ENCODE results near the gene SCN2B. TPM values are rescaled to one million over a fixed set of nuclear protein-coding genes. Genes with fewer than 3 reads are reported as not detected.

SCN2B gene
- total RNA-seq, 2 experiments from 2014 or later, result 0.06 to 0.10 TPM

- Histone ChIP-seq H3K9me2 (ENCODE audit: insufficient read depth, low read length) (no peaks in the 10 kb centered on the region; the same call in 1 of the 2 replicates), H3K4me3 (ENCODE audit: low read depth, low read length, poor library complexity, severe bottlenecking) (no peak overlapping the region), H3K79me2 (ENCODE audit: insufficient read depth, low read depth, low read length) (no peaks in the 10 kb centered on the region), H3K27ac (ENCODE audit: low read depth, low read length, poor library complexity, severe bottlenecking) (no peak overlapping the region), H3K9me3 (ENCODE audit: low read length) (no peaks in the 10 kb centered on the region), H3K4me2 (ENCODE audit: low read length) (peak overlapping the region; percentile 49; the same call in 1 of the 2 replicates), H4K20me1 (ENCODE audit: insufficient read depth, low read length) (no peaks in the 10 kb centered on the region), H3K4me1 (ENCODE audit: insufficient read depth, low read length, poor library complexity, severe bottlenecking) (peaks cover 12% of the 10 kb centered on the region), H3K36me3 (ENCODE audit: insufficient read depth, low read length) (no peaks in the 10 kb centered on the region), H2AFZ (ENCODE audit: low read length) (peak overlapping the region; percentile 93; the same call in 1 of the 2 replicates)
- intact Hi-C loops (cut with micrococcal nuclease; ENCODE audit: unreplicated experiment), result no loop called here
- ChIA-PET CTCF (ENCODE audit: unreplicated experiment) (interaction anchor here (1.1 kb wide), 1 partner anchor 82 kb away, joined by 3 read pairs; no protein-coding TSS in a partner anchor), POLR2A (interaction anchor here (2.8 kb wide), 1 partner anchor 8 kb away, joined by 11 read pairs; no protein-coding TSS in a partner anchor)
- TF ChIP-seq CTCF (conservative IDR thresholded peaks at IDR 0.05; ENCODE audit: low read length) (no peak), EZH2phosphoT487 (IDR thresholded peaks at IDR 0.05; ENCODE audit: borderline replicate concordance, low read depth, low read length) (no peak)
- no peak for DNase-seq (ENCODE audit: low spot score)
- no TSS peak for BruUV-seq (replicated peaks)
Observed at GRCh38 chr11:118207079-118207478, 30.6 kb upstream of the SCN2B start.

GRCh38 chr11:118206391-118207031, 30.1 kb upstream of the SCN2B start:
- peak overlapping the region; percentile 49 for H3K4me2 ChIP-seq (ENCODE audit: low read length)
- peaks cover 12% of the 10 kb centered on the region for H3K4me1 ChIP-seq (ENCODE audit: insufficient read depth, low read length, poor library complexity, severe bottlenecking)
- H3K4me3 ChIP-seq (ENCODE audit: low read depth, low read length, poor library complexity, severe bottlenecking), result peak overlapping the region; percentile 5
- no peaks in the 10 kb centered on the region for H3K79me2 ChIP-seq (ENCODE audit: insufficient read depth, low read depth, low read length)
- no peaks in the 10 kb centered on the region; the same call in 1 of the 2 replicates for H3K9me2 ChIP-seq (ENCODE audit: insufficient read depth, low read length)
- no TSS peak for BruUV-seq (replicated peaks)
- peak overlapping the region; percentile 16 for H3K27ac ChIP-seq (ENCODE audit: low read depth, low read length, poor library complexity, severe bottlenecking)
- CTCF ChIA-PET (ENCODE audit: unreplicated experiment), result interaction anchor here (1.1 kb wide), 1 partner anchor 83 kb away, joined by 3 read pairs; no protein-coding TSS in a partner anchor
- no peaks in the 10 kb centered on the region for H3K9me3 ChIP-seq (ENCODE audit: low read length)
- DNase-seq (ENCODE audit: low spot score), result peak; percentile 32
- intact Hi-C loops (cut with micrococcal nuclease; ENCODE audit: unreplicated experiment), result no loop called here
- POLR2A ChIA-PET, result interaction anchor here (1.0 kb wide), 1 partner anchor 31 kb away, joined by 3 read pairs; no protein-coding TSS in a partner anchor
- H4K20me1 ChIP-seq (ENCODE audit: insufficient read depth, low read length), result no peaks in the 10 kb centered on the region
- TF ChIP-seq EZH2phosphoT487 (IDR thresholded peaks at IDR 0.05; ENCODE audit: borderline replicate concordance, low read depth, low read length) (no peak), CTCF (conservative IDR thresholded peaks at IDR 0.05; ENCODE audit: low read length) (no peak; the same call in 1 of the 2 replicates)
- H2AFZ ChIP-seq (ENCODE audit: low read length), result peak overlapping the region; percentile 93
- H3K36me3 ChIP-seq (ENCODE audit: insufficient read depth, low read length), result no peaks in the 10 kb centered on the region
